ENCODE measurements around the gene PLXDC2. TPM values are rescaled to one million over a fixed set of nuclear protein-coding genes. Genes with fewer than 3 reads are reported as not detected.
A peak's percentile ranks its signal among the peaks of the same experiment; 100 is the strongest.

Gene PLXDC2
- 34.1 and 38.7 TPM in 2 replicates for total RNA-seq (2021)
- long read RNA-seq, full-length matches to known transcripts, result 63 of 99 reads
- long read RNA-seq, partial matches to known transcripts, result 12 of 99 reads
- long read RNA-seq, other reads (novel, unspliced or antisense), result 24 of 99 reads

DNA sequence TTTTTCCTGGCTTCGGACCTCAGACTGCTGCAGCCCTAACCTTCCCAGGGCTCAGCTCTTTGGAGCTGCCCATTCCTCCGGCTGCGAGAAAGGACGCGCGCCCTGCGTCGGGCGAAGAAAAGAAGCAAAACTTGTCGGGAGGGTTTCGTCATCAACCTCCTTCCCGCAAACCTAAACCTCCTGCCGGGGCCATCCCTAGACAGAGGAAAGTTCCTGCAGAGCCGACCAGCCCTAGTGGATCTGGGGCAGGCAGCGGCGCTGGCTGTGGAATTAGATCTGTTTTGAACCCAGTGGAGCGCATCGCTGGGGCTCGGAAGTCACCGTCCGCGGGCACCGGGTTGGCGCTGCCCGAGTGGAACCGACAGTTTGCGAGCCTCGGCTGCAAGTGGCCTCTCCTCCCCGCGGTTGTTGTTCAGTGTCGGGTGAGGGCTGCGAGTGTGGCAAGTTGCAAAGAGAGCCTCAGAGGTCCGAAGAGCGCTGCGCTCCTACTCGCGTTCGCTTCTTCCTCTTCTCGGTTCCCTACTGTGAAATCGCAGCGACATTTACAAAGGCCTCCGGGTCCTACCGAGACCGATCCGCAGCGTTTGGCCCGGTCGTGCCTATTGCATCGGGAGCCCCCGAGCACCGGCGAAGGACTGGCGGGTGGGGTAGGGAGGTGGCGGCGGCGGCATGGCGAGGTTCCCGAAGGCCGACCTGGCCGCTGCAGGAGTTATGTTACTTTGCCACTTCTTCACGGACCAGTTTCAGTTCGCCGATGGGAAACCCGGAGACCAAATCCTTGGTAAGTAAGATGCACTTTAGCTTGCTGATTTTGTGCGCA lies at the start of gene PLXDC2:
TSS of gene PLXDC2 (plus strand) at position 22 of the 820 bp plus-strand sequence.
- Histone ChIP-seq H4K20me1 (ENCODE audit: control insufficient read depth, insufficient read depth, insufficient read length) (no peaks in the 10 kb centered on the region), H2AK5ac (ENCODE audit: insufficient read length, low read length) (no peak within 1 kb of the TSS), H3K27me3 (ENCODE audit: insufficient read depth, low read length) (no peaks in the 10 kb centered on the region), H2BK120ac (ENCODE audit: low read depth, low read length, poor library complexity, severe bottlenecking) (no peak within 1 kb of the TSS), H3K79me2 (ENCODE audit: insufficient read depth, low read length) (peaks cover 14% of the 10 kb centered on the region; the same call in 1 of the 2 replicates), H3K27ac (ENCODE audit: insufficient read length, low read depth, low read length) (no peak within 1 kb of the TSS), H2BK5ac (ENCODE audit: insufficient read length, low read length) (no peak within 1 kb of the TSS), H3K23ac (ENCODE audit: insufficient read length, low read depth, low read length) (no peak within 1 kb of the TSS), H3K9ac (ENCODE audit: extremely low read depth, insufficient read length, low read length) (peak within 1 kb of the TSS; percentile 82), H3K23me2 (ENCODE audit: insufficient read length, low read depth, low read length, poor library complexity, severe bottlenecking) (peaks cover 13% of the 10 kb centered on the region), H4K8ac (replicated peaks; ENCODE audit: insufficient read length, low read depth, low read length) (no peak within 1 kb of the TSS), H3K18ac (ENCODE audit: insufficient read length, low read depth, low read length) (peak within 1 kb of the TSS; percentile 36), H3T11ph (ENCODE audit: low read length) (no peak within 1 kb of the TSS), H2BK12ac (ENCODE audit: insufficient read length, low read depth, low read length) (no peak within 1 kb of the TSS), H2BK20ac (ENCODE audit: low read depth, low read length, poor library complexity, severe bottlenecking) (no peak within 1 kb of the TSS), H3K4ac (ENCODE audit: low read depth, low read length) (no peak within 1 kb of the TSS), H3K9me3 (ENCODE audit: control insufficient read depth, low read depth, low read length) (no peaks in the 10 kb centered on the region), H3K14ac (ENCODE audit: insufficient read depth, low read length) (peak within 1 kb of the TSS; percentile 71), H2BK15ac (ENCODE audit: low read depth, low read length) (no peak within 1 kb of the TSS), H3K4me2 (ENCODE audit: insufficient read depth, insufficient read length, low read length) (peak within 1 kb of the TSS; percentile 95), H4K5ac (ENCODE audit: insufficient read length, low read depth, low read length) (no peak within 1 kb of the TSS), H3K56ac (ENCODE audit: insufficient read length, low read depth, low read length) (no peak within 1 kb of the TSS), H2AFZ (ENCODE audit: low read length) (no peak within 1 kb of the TSS), H3K4me1 (ENCODE audit: insufficient read depth, low read length) (no peaks in the 10 kb centered on the region; the same call in 1 of the 2 replicates), H3K79me1 (ENCODE audit: insufficient read depth, low read depth, low read length, poor library complexity, severe bottlenecking) (no peaks in the 10 kb centered on the region), H4K91ac (ENCODE audit: insufficient read length, low read depth, low read length) (no peak within 1 kb of the TSS)
- peak; percentile 51 for DNase-seq
- Mint-ChIP-seq H3K27me3 (ENCODE audit: low read depth) (no peaks in the 10 kb centered on the region; the same call in 1 of the 2 replicates), H3K4me1 (peaks cover 28 to 39% of the 10 kb centered on the region in 2 experiments), H3K4me3 (peak within 1 kb of the TSS; percentile 92 to 94), H3K36me3 (ENCODE audit: insufficient read depth in 1 of 3, low read depth in 3 of 3) (peaks cover 8 to 13% (median 13%) of the 10 kb centered on the region in 3 experiments; a peak in 6 of 7 replicates), H3K27ac (peak within 1 kb of the TSS; percentile 95 to 99 (median 98)), H3K9me3 (no peaks in the 10 kb centered on the region; a peak in 1 of 5 replicates)
- WGBS (ENCODE audit: extremely low coverage, insufficient read length, low lambda C conversion rate), result no CpG with 5 or more reads among the region's 65 CpGs
- TF ChIP-seq, protein P1, sequence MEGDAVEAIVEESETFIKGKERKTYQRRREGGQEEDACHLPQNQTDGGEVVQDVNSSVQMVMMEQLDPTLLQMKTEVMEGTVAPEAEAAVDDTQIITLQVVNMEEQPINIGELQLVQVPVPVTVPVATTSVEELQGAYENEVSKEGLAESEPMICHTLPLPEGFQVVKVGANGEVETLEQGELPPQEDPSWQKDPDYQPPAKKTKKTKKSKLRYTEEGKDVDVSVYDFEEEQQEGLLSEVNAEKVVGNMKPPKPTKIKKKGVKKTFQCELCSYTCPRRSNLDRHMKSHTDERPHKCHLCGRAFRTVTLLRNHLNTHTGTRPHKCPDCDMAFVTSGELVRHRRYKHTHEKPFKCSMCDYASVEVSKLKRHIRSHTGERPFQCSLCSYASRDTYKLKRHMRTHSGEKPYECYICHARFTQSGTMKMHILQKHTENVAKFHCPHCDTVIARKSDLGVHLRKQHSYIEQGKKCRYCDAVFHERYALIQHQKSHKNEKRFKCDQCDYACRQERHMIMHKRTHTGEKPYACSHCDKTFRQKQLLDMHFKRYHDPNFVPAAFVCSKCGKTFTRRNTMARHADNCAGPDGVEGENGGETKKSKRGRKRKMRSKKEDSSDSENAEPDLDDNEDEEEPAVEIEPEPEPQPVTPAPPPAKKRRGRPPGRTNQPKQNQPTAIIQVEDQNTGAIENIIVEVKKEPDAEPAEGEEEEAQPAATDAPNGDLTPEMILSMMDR (conservative IDR thresholded peaks at IDR 0.05), result no peak

All from H9 (cell line).